Vagina (tissue), 2 donors: ENCODE data around the gene CPNE7. TPM values are rescaled to one million over a fixed set of nuclear protein-coding genes. Genes with fewer than 3 reads are reported as not detected.

ENCODE experiments used
- DNase-seq, 2 donors: peaks; one replicate each; pipeline ENCODE4 v3.0.0-alpha.2; 2017; ENCODE audit errors: extremely low spot score in 2 of 2
- H3K27ac ChIP-seq: fragments of 200-600 bp; sonication (generic); one replicate; pipeline ENCODE4 v1.5.1; 2019
- H3K27me3 ChIP-seq: fragments of 200-600 bp; sonication (generic); one replicate; pipeline ENCODE4 v1.5.1; 2019
- H3K36me3 ChIP-seq, 2 donors: fragments of 200-600 bp; sonication (generic); one replicate each; pipeline ENCODE4 v1.5.1; 2017 to 2019
- H3K4me1 ChIP-seq: fragments of 200-600 bp; sonication (generic); one replicate; pipeline ENCODE4 v1.5.1; 2019
- H3K4me3 ChIP-seq, 2 donors: fragments of 200-600 bp; sonication (generic); 1 replicate in 1 of 2; 2 replicates in 1 of 2; pipeline ENCODE4 v1.5.1; 2016 to 2019
- H3K9me3 ChIP-seq: fragments of 200-600 bp; sonication (generic); one replicate; pipeline ENCODE4 v1.5.1; 2019
- CTCF ChIP-seq, 3 experiments: fragments of 450-650 bp in 2 of 3; fragments of 200-600 bp in 1 of 3; sonication (generic) in 1 of 3; IDR thresholded peaks; one replicate each; pipeline ENCODE4 v1.5.1; 2017 to 2019; ENCODE audit warnings: antibody characterized with exemption in 3 of 3, mild to moderate bottlenecking in 2 of 3, moderate library complexity in 2 of 3
- POLR2A ChIP-seq, 2 donors: fragments of 450-650 bp; IDR thresholded peaks; one replicate each; pipeline ENCODE4 v1.6.1; 2017; ENCODE audit warnings: antibody characterized with exemption in 2 of 2, mild to moderate bottlenecking in 2 of 2, moderate library complexity in 2 of 2
- POLR2AphosphoS5 ChIP-seq, 2 donors: sonication (generic); formaldehyde crosslinking; IDR thresholded peaks; one replicate each; pipeline ENCODE4 v1.9.0; 2017; ENCODE audit warnings: antibody characterized with exemption in 2 of 2, mild to moderate bottlenecking in 2 of 2, low read depth in 1 of 2; ENCODE audit not compliant: insufficient read depth in 1 of 2
- intact Hi-C: fragments of 100-400 bp; cut with DNase I; formaldehyde crosslinking; loops from one replicate; pipeline ENCODE4 v1.15.1; 2023
- small RNA-seq: library from RNA; depleted of rRNA; stranded (forward); fragments of <200 nt; gene quantifications from one replicate; pipeline ENCODE3, GENCODE V24; 2016
- total RNA-seq: library from RNA; depleted of rRNA; stranded (reverse); fragments of >200 nt; gene quantifications from one replicate; pipeline ENCODE4 v1.2.3, GENCODE V29; 2016

CPNE7 gene
- total RNA-seq, 1 donor from 2014 or later: 4.9 TPM

- no peak for DNase-seq
- Histone ChIP-seq H3K36me3 (peaks cover 0 to 31% of the 10 kb centered on the region in 2 donors), H3K27ac (no peak overlapping the region), H3K27me3 (no peaks in the 10 kb centered on the region), H3K4me1 (no peaks in the 10 kb centered on the region), H3K4me3 (no peak overlapping the region), H3K9me3 (no peaks in the 10 kb centered on the region)
- intact Hi-C loops: no loop called here
- TF ChIP-seq CTCF (IDR thresholded peaks at IDR 0.05) (no peak), POLR2AphosphoS5 (IDR thresholded peaks at IDR 0.05; ENCODE audit: insufficient read depth in 1 of 2, low read depth in 1 of 2) (no peak), POLR2A (IDR thresholded peaks at IDR 0.05) (no peak)
Measured at GRCh38 chr16:89646270-89646669, 70.7 kb downstream of the CPNE7 start.

Small RNAs within 50 kb of the gene (small RNA-seq; reads per million reads assigned to genes)
- not detected for gene SNORD68

Other genes starting within 250 kb of the CPNE7 start
- gene ANKRD11, start 85.2 kb upstream of the CPNE7 start, total RNA-seq: 135 TPM
- 119 TPM for gene SPG7, start 67.4 kb upstream of the CPNE7 start, total RNA-seq
- gene RPL13, start 15.1 kb upstream of the CPNE7 start, total RNA-seq: 8,204 TPM
- gene DPEP1, start 37.9 kb downstream of the CPNE7 start, total RNA-seq: not detected
- gene CHMP1A, start 82.0 kb downstream of the CPNE7 start, total RNA-seq: 117 TPM
- 5.2 TPM for gene SPATA33, start 82.1 kb downstream of the CPNE7 start, total RNA-seq
- gene CDK10, start 110.9 kb downstream of the CPNE7 start, total RNA-seq: 44.0 TPM
- gene SPATA2L, start 125.9 kb downstream of the CPNE7 start, total RNA-seq: 16.2 TPM
- 10.1 TPM for gene VPS9D1, start 145.1 kb downstream of the CPNE7 start, total RNA-seq
- 57.0 TPM for gene ZNF276, start 145.8 kb downstream of the CPNE7 start, total RNA-seq
- gene FANCA, start 240.9 kb downstream of the CPNE7 start, total RNA-seq: 12.0 TPM